Measurements from ENCODE around the gene RBMS3. TPM values are rescaled to one million over a fixed set of nuclear protein-coding genes. Genes with fewer than 3 reads are reported as not detected.

The RBMS3 gene
- total RNA-seq, 2 donors from 2014 or later, result 27.3 to 51.4 TPM

DNA sequence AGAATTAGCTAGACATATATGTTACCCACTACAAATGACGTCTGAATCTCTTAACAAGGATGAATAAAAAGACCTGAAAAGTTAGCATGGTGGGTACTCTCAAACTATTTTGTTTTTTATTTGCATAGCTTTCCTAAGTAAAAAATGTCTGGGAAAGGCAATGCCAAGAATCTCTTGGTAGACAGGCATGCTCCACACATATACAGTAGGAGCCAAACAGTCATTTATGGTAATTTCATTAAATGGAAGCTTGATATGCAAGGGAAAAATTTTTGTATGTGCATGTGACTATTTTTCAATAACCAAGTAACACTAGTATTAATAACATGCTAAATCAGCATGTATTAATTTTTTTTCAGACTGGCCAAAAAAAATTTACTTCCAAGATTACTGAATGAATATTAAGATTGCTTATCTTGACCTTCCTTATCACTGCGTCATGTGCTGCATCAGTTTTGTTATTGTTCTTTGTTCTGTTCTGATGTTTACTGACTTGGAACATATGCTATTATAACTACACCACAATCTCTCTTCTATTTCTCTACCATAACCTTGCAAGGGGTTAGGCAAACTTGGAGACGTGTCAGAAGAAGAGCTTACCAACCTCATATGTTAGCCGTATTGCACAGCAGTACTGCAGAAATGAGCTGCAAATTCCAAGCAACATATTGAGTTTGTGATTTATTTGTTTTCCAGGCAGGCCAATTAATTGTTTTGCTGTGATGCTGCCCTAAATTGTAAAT is 255.3 kb downstream of the RBMS3 start:
- Histone ChIP-seq H3K4me1 (peaks cover 0 to 25% of the 10 kb centered on the region in 2 donors), H3K27me3 (no peaks in the 10 kb centered on the region), H3K4me3 (no peak overlapping the region), H3K36me3 (no peaks in the 10 kb centered on the region), H3K9me3 (no peaks in the 10 kb centered on the region), H3K27ac (no peak overlapping the region)
- no peak for TF ChIP-seq CTCF (IDR thresholded peaks at IDR 0.05)
- no peak for DNase-seq (ENCODE audit: low spot score)

DNA sequence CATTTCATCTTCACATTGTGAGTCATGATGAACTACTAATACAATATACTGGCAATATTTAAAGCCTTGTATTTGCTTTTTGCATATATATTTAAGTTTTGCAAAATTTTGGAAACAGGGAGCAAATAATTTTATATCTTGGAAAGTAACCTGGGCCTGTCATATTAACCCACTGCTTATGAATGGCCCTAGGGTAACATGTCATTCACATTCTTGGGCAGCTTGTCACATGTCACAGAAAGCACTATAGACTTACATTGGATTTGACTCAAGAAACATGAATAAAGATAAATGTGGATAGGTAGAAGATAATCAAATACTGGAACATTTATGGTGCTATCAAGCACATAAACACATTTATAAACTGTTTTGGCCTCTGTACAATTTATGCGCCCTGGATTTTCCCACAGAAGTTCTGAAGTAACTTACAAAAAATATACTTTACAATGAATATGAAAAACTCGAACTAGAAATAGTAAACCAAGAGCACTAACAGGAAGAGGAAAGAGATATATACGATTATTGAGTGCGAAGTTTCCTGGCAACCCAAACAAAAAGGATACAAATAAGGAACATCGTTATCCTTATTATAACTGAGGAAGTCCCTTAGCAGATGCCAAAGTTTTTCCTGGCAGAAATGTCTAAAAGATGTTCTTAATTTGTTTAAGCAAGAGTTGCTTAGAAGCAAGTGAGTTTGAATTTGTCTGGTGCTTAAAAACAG is 257.2 kb downstream of the RBMS3 start:
- Histone ChIP-seq H3K27ac (peak overlapping the region in 1 of 2 donors; percentile 5), H3K9me3 (no peaks in the 10 kb centered on the region), H3K27me3 (no peaks in the 10 kb centered on the region), H3K4me3 (no peak overlapping the region), H3K4me1 (peaks cover 0 to 18% of the 10 kb centered on the region in 2 donors), H3K36me3 (no peaks in the 10 kb centered on the region)
- TF ChIP-seq CTCF (IDR thresholded peaks at IDR 0.05), result no peak
- DNase-seq (ENCODE audit: low spot score), result no peak

DNA sequence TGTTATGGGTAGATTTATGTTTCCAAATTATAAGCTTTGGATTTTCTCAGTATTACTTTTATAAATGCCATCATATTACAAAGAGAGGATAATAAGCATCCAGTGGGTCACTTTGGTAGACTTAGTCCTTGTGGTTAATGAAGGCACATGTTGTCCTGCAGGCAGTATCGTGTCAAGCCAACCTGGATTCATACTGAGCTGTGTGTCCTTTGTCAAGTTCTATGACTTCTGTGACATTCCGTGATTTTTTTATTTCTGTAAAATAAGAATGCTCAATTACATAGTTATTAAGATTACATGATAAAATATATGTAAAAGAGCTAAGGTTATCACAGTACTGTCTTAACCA is 257.7 kb downstream of the RBMS3 start:
- Histone ChIP-seq H3K27me3 (no peaks in the 10 kb centered on the region), H3K4me1 (peaks cover 0 to 18% of the 10 kb centered on the region in 2 donors), H3K27ac (peak overlapping the region in 1 of 2 donors; percentile 5), H3K4me3 (no peak overlapping the region), H3K9me3 (no peaks in the 10 kb centered on the region), H3K36me3 (no peaks in the 10 kb centered on the region)
- DNase-seq (ENCODE audit: low spot score), result no peak
- no peak for TF ChIP-seq CTCF (IDR thresholded peaks at IDR 0.05)

- H3K27me3 ChIP-seq, result no peaks in the 10 kb centered on the region
- DNase-seq (ENCODE audit: low spot score), result no peak
- no peak for TF ChIP-seq CTCF (IDR thresholded peaks at IDR 0.05)
- no peak overlapping the region for H3K4me3 ChIP-seq
- no peaks in the 10 kb centered on the region for H3K36me3 ChIP-seq
- no peak overlapping the region for H3K27ac ChIP-seq
- H3K4me1 ChIP-seq, result peaks cover 0 to 18% of the 10 kb centered on the region in 2 donors
- no peaks in the 10 kb centered on the region for H3K9me3 ChIP-seq
Measured at GRCh38 chr3:29540544-29540943, 259.7 kb downstream of the RBMS3 start.

GRCh38 chr3:29544701-29545363 is 264.0 kb downstream of the RBMS3 start:
- Histone ChIP-seq H3K27ac (no peak overlapping the region), H3K4me3 (no peak overlapping the region), H3K4me1 (no peaks in the 10 kb centered on the region), H3K27me3 (no peaks in the 10 kb centered on the region), H3K9me3 (no peaks in the 10 kb centered on the region), H3K36me3 (no peaks in the 10 kb centered on the region)
- no peak for DNase-seq (ENCODE audit: low spot score)
- TF ChIP-seq CTCF (IDR thresholded peaks at IDR 0.05), result no peak
